Putamen (tissue), 1 donor: ENCODE results near the gene GPX6.
"Not testable (repeated sequence)": the region's sequence is repeated elsewhere in the genome, so short reads cannot be mapped to it uniquely, and the experiment has no call there.

Source experiments
- DNase-seq: peaks from one replicate; pipeline ENCODE4 v3.0.0-alpha.2; 2016; ENCODE audit warnings: low spot score

GPX6 gene, protein sequence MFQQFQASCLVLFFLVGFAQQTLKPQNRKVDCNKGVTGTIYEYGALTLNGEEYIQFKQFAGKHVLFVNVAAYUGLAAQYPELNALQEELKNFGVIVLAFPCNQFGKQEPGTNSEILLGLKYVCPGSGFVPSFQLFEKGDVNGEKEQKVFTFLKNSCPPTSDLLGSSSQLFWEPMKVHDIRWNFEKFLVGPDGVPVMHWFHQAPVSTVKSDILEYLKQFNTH

DNA sequence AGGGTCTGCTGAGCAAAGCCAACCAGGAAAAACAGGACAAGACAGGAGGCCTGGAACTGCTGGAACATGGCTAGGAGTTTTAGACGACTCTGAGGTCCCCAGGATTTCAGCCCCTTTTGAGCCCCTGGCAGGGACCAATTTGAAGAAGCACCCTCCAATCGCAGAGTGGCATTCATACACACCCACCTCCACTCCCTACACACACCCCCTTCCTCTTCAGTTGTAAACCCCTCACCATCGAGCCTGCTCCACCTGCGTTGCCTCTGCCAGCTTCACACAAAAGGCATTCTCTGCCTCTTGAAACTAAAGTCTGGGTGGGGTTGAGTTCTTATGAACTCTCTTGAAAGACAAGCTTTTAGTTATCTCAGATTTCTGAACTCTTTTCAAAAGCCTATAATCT lies at the start of gene GPX6:
Gene GPX6, minus strand, starts transcription at position 118 of the 400 bp plus-strand sequence. Its CDS starts 50 bp downstream, at position 68.
- no peak for DNase-seq

DNA sequence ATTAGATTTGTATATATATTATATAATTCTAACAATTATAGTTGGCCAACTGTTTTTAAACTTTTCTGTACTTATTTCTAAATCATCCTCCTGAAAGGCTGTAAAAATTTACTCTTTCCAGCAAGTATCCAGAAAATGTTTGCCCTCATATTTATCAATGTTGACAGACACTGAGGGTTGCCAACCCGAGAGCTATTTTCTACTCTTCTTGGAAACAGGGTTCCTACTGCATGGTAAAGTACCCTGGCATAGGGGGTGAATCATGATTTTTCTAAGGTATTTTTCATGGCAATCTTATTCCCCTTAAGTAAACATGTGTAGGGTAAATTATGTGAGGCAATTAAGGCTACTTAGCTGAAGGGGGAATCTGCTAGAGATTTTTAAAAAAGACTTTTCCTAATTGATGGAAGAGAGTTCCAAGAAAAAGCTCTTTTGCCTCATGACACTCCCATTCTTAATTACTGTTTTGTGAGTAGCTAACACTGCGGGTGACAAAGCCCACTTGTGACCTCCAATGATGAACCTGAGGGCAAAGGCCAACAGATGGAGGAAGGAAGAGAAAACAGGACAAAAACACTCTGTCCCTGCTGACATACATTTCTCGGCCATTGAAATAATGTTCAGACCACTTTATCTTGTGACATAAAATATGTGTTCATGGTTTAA lies 48.0 kb upstream of the GPX6 start:
- DNase-seq = no peak

DNA sequence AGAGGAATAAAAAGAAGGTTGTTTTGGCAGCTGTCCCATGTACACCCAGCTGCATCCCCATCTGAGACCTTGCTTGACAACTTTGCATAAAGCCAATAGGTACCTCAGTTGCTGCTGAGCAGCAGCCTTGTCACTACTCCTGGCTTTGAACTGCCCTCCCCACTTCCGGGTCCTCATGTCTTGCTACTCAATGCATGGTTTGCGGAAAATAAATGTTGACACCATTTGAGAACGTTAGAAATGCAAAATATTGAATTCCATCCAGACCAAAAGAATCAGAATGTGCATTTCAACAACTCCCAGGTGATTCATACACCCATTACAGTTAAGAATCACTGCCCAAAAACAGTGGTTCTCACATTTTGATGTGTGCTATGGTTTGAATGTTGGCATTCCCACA lies 43.0 kb upstream of the GPX6 start:
- DNase-seq = no peak

DNA sequence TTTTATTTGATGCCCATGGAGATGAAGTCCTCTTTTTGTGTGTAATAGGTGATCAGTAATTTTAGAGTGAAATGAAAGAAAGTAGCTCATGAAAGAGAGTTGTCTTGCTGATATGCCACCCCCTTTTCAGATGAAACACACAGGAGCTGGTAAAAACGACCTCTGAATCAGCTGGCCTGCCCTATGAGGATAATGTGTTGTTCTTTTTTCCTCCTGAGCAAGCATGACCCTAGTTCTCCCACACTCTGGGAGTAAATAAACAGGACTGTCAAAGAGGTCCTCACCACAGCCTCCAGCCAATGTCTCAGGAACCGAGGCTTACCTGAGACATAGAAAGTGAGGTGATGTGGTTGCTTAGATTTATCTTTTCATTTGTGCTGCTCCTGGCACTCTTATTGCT lies 39.5 kb upstream of the GPX6 start:
- no peak for DNase-seq

DNA sequence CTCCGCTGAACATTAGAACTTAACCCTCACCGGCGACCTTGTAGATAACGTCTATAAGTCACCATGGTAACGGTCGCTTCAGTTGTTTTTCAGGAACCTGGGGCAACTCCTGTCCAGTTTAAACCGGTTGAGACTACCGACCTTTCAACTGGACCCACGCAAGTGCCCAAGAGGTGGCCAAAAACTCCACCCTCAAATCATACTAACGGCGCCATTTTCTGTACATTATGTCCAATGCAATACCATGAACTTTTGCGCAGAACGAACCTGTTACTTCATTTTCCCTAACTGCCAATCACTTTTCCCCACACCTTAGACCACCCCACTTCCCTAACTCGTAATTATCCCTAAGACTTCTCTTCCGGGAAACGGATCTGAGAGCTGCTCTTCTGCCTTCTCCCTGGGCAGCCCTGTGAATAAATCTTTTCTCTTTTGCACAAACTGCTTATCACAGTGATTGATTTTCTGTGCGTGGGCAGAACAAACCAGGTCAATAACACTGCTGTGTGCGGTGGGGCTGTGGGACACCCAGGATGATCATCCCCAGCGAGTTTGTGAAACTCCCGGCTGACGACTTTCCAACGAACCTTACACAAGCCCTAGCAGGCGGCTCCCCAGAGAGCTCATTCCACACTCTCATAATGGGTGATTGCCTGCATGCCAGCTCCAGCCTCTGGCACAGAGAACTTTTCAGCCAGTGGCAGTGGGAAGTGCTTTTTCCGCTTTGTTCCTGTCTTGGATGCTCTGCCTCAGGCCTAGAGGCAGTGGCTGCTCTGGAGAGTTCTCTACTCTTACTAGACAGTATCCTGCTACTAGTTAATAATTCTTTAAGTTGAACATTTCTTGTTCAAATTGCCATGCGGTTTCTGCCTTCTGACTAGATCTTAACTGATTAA lies 38.6 kb upstream of the GPX6 start:
- no peak for DNase-seq

DNA sequence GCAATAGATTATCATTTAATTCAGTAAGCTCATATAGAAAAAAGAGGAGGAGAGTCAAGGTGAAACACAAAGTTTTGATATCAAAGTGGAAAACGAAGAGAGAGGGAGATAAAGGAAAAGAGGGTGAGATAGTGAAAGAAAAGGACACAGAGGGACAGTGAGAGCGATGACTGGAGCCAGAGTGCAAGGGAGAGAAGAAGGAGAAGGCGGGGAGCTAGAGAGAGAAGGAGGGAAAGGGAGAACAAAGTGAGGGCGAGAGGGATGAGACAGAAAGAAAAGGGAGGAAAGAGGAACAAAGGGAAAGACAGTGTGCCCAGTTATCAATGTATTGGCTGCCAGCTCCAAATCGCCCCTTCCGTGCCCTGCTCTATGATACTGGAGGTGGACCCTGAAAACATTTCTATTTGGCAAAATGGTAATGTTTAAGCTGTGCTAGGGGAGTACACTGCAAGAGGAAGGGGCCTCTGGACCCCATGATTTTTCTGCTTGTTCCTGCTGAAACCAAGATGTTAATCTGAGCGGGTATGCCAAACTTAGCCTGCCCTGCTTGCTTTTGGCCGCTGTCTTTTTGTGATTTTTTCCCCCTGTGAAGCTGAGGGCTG lies 37.9 kb upstream of the GPX6 start:
- DNase-seq = no peak

DNA sequence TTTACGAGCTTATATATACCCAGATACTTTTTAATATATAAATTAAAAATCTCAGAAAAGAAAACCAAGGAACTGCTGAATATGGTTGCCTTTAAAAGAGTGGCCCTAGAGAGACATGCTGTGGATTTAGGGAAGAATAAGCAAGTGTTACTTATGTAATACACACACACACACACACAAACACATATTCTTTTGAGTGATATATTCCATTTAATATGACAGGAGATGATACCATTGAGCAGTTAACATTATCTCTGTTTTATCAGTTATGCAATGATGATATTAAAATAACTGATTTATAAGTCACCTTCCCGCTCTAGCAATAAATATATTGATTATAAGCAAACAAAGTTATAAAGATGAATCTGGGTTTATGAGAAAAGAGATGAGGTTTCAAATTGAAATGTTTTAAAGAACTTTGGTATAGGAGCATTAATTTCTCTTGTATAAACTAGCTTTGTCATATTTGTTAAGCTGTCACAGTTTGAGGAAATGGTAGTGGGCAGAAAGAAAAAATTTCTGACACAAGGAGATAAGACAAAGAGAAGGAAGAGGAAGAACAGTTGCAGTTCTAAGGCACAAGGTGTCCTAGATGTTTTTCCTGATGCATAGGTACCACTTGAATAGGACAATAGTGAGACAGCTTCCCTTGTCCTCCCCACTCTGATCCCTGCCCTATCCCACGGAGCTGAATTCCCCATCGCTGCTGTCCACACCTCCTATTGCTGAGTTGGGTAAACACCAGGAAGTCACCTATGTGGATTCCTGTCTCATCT lies 36.5 kb upstream of the GPX6 start:
- no peak for DNase-seq

DNA sequence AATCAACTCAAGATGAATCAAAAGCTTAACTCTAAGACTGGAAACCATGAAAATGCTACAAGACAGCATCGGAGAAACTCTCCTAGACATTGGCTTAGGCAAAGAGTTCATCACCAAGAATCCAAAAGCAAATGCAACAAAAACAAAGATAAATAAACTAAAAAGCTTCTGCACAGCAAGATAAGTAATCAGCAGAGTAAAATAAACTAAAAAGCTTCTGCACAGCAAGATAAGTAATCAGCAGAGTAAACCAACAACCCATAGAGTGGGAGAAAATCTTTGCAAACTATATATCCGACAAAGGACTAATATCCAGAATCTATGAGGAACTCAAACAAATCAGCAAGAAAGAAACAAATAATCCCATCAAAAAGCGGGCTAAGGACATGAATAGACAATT lies 31.4 kb upstream of the GPX6 start:
- DNase-seq = not testable (repeated sequence)

DNA sequence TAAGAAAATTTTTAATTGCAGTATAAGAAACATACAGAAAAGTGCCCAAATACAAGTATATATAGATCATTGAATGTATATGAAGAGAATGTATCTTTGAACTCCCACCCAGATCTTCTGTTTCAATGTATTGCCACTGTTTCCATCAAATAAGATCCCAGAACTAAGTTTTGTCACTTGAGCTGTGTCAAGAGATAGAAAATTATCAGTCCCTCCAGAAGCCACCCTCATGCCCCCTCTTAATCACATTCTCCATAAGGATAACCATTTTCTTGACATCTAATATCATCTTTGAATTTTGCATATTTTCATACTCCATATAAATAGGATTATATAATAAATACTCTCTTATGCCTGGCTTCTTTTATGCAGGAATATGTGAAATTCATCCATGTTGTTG lies 30.4 kb upstream of the GPX6 start:
- no peak for DNase-seq

DNA sequence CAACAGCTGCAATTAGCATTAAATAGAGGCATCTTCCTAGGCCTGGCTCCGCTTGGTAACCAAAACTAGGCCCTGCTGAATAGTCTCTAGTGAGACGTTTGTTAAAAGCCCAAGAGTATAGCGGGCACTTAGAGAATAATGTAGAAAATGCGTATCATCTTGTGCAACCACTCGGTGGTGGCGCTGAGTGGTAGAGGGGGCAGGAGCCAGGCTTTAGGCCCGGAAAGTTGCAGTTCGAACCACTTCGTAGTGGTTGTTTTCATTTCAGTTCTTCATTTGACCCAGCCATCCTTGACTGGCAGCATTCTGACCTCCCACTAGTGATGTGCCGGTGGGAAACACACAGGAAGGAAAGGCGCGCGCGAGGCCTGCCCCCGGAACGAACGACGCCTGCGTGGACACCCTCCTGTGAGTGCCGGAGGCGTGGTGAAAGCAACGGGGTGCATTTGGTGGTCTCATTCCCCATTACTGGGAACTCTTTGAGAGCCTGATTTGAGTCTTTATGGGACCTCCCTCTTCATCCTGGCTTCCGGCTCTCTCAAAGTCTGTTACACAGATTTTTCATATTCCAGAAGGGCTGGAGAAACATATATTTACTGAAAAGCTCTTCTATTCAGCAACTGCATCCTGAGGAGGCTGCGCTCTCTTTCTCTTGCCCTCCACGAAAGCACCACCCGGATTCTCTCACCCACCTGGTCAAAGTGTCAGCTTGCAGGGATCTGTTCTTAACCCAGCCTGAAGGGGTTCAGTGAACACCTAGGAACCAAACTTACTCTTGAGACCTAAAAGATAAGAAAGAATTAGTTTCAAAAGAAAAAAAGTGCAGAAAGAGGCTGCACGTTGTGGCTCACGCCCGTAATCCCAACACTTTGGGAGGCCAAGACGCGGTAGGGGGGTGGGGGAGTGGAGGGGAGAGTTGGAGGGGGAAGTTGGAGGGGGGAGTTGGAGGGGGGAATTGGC lies 28.3 kb upstream of the GPX6 start:
- DNase-seq = peak; percentile 19

DNA sequence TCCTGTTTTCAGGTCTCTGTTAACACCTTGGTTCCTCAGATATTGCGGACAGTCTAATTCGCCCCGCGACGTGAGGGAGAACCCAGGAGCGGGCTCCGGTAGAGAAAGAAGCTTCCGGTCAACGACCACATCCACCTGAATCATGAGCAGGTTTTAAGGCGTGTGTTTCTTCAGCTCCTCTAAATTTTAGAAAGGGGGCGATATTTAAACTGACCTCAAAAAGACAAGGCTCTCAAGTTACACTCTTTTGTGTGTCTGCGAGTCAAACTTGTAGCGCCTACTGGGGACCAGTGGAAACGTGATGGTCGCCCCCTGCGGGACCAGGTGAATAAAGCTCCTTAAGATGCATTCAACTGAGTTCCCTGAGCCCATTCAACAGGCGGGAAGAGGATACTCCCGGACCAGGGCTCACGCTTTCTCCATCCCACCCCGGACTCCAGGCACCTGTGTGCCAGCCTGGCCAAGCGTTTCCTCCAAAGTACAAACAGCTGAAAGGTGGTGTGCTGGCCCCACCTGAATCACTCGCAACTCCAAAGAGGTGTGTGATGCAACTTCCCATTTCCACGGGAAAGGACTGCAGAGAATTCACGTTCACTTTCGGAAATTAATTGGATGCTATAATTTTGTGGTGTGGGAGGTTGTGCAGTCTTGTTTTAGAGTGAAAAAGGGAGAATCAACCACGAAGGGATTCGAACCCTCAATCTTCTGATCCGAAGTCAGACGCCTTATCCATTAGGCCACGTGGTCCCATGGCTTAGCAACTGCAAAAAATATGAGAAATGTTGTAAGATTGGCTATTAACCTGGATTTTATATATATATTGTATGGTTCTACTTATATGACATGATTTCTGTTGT lies 27.1 kb upstream of the GPX6 start:
- DNase-seq = peak; percentile 59

DNA sequence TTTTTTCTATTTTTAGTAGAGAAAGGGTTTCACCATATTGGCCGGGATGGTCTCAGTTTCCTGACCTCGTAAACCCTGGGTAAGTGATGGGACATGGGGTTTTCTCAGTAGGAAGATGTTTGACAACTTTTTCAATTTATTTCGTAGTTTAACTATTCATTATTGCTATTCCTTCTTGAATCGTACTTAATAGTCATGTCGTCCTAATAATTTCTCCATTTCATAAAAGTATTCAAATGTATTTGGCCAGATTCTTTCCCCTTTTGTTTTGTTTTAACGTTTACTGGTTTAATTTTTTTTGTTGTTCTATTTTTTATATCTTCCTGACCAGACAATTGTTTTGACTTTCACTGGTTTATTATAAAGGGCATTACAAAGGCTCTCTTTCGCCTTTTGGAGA lies 26.4 kb upstream of the GPX6 start:
- DNase-seq = no peak

DNA sequence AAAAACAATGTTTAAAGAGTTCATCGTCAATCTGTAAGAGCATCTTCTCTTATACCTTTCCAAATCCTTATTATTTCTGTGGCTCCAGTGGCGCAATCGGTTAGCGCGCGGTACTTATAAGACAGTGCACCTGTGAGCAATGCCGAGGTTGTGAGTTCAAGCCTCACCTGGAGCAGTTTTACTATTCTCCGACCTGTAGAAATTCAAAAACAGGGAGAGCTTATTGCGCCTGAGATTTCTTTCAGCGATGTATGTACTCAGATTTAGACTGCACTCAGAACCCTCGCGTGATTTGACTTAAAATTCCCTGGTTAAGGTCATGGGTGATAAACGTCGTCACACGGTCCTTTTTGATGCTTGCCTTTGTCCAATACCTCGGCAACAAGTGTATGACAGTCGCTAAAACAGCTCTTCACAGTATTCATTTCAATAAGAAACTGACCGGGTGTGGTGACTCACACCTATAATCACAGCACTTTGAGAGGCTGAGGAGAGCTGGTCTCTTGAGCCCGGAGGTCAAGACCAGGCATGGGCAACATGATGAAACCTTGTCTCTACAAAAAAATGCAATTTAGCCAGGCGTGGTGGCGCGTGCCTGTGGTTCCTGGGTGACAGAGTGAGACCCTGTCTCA lies 22.0 kb upstream of the GPX6 start:
- peak; percentile 58 for DNase-seq

DNA sequence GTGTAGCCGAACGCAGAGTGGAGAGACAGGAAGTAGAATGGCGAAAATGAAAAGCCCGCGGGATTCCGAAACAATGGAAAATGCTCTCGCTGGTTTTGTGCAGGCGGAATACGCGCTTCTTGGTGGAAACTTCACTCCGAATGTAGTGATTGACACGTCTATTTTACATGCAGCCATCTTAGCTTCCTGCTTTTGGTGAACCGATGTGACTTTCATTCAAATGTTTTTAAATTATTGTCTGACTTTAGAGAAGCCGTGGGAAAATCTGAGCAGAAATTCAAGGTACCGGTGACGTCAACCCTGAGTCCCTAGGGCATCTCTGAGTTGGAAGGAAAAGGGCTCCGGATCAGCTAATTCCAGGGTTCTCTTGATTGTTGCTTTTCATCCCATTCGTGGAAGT lies 21.5 kb upstream of the GPX6 start:
- peak; percentile 24 for DNase-seq

DNA sequence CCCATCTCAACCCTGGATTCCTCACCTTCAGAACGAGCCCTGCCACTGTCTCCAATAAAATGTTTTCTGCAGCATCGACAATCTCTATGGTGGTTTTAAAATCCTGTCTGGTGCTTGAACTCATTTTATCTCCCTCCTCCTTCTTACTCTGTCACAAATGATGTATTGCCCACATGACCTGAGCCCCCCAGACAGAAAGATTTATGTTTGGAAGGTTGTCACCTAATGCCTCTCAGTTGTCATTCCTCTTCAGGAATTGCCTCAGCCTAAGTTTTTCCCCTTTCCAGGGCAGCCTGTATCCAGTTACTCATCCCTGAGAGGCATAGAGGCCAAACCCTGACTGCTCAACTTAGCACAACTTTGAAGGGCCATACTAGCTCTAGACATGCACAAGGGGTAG lies 19.3 kb upstream of the GPX6 start:
- DNase-seq = no peak

DNA sequence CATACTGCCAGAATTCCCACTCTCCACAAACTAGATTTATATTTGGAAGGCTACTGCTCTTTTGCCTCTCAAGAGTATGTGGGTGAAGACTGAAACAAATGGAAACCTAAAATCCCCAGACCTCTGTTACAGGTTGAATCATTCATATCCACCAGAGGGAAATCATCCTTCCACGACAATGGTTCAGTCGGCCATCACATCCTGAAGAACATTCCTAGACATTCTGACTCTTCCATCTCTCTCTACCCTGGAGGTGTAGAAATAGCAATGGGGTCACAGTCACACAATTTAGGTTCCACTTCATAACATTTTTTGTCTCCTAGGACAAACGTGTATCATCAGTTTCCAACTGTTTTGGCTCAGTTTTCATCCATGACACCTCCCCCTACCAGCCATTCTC lies 18.7 kb upstream of the GPX6 start:
- no peak for DNase-seq

DNA sequence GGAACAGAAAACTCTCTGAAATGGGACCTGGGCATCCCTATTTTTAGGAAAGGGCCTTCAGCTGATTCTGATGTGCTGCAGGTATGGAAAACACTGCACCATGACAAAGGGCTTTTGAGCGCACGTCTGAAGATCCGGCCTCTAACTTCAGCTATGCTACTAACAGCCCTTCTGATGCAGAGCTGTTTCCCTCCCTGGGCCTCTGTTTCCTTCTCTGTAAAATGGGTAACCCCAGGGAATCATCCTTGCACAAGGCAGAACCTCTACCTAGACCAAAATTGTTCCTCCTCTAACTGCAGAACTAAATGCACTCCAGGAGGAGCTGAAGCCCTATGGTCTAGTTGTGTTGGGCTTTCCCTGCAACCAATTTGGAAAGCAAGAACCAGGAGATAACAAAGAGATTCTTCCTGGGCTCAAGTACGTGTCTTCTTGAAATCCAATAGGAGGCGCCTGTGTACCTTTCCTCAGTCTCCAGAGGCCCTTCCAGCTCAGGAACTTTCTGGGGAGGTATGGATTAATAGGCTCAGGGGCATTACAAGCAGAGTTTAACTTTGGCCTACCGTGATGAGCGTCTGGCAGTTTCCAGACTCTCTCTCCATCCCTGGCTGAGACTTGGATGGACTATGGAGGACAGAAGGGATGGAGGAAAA lies 16.0 kb upstream of the GPX6 start:
- no peak for DNase-seq

DNA sequence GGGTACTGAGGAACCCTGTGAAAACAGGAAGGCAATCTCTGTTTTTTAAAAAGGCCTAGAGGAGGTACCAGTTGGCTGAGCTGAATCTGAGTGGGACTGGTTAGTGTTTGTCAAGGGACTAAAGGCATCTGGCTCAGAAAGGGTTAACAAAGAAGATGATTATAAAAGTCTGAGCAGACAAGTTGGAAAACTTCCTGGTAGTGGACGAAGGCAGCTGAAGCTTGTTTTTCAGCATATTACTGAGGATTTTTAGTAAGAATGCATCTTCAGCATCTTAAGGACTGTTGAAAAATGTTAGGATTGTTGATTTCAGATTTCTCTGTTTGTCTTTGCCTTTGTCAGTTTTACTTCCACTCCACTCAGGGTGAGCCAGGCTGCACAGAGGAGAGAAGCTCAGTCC lies 15.2 kb upstream of the GPX6 start:
- no peak for DNase-seq
